Adrenal gland (tissue), 12 donors: ENCODE results near the gene ZNF576. TPM values are rescaled to one million over a fixed set of nuclear protein-coding genes. Genes with fewer than 3 reads are reported as not detected.
"Not testable (repeated sequence)": the region's sequence is repeated elsewhere in the genome, so short reads cannot be mapped to it uniquely, and the experiment has no call there.

Experiments used
- DNase-seq, 7 donors: peaks; one replicate each; pipeline ENCODE4 v3.0.0-alpha.2; 2019 to 2020
- H3K27ac ChIP-seq, 5 donors: fragments of 200-600 bp; sonication (generic) in 4 of 5; 1 replicate in 3 of 5; 2 replicates in 2 of 5; pipeline versions ENCODE4 v1.5.1 to v1.8.0; 2016 to 2020; ENCODE audit warnings: mild to moderate bottlenecking in 1 of 5
- H3K27me3 ChIP-seq: fragments of 200-600 bp; 2 replicates; pipeline ENCODE4 v1.8.0; 2021
- H3K36me3 ChIP-seq, 2 donors: fragments of 200-600 bp; replicated peaks in 1 of 2; 1 replicate in 1 of 2; 2 replicates in 1 of 2; pipeline versions ENCODE4 v1.5.1 to v1.8.0; 2018 to 2022
- H3K4me1 ChIP-seq, 2 donors: fragments of 200-600 bp; replicated peaks in 1 of 2; 1 replicate in 1 of 2; 2 replicates in 1 of 2; pipeline versions ENCODE4 v1.5.1 to v1.8.0; 2018 to 2021
- H3K4me3 ChIP-seq, 4 donors: fragments of 200-600 bp; sonication (generic) in 3 of 4; one replicate each; pipeline ENCODE4 v1.5.1; 2016 to 2018
- H3K9me3 ChIP-seq, 3 donors: fragments of 200-600 bp; sonication (generic) in 1 of 3; replicated peaks in 1 of 3; 1 replicate in 2 of 3; 2 replicates in 1 of 3; pipeline versions ENCODE4 v1.5.1 to v1.8.0; 2016 to 2021
- POLR2A ChIP-seq, 2 donors: fragments of 450-650 bp; IDR thresholded peaks; one replicate each; pipeline ENCODE4 v1.6.1; 2017; ENCODE audit warnings: antibody characterized with exemption in 2 of 2, mild to moderate bottlenecking in 2 of 2, moderate library complexity in 1 of 2
- WGBS, 4 donors: extraction: QIAGEN DNeasy Blood & Tissue Kit in 2 of 4; methylation state at CpG; one replicate each; pipeline versions ENCODE4 v1.1.5 to v1.1.7; 2013 to 2017; 5-methylcytosine and 5-hydroxymethylcytosine counted together
- intact Hi-C, 2 donors: fragments of 100-400 bp; cut with DNase I; formaldehyde crosslinking; loops; one replicate each; pipeline versions ENCODE4 v1.14.1 to v1.15.0; 2022 to 2023
- polyA plus RNA-seq, 3 donors: library from polyadenylated mRNA; stranded (reverse); fragments of 200-250 nt in 2 of 3; fragments of 350-450 nt in 1 of 3; fragmentation: Illumina TruSeq in 1 of 3; extraction: RNeasy Lipid Tissue Mini Kit (QIAGEN cat#74804) in 1 of 3; gene quantifications; one replicate each; pipeline ENCODE4 v1.2.3, GENCODE V29; 2013 to 2014
- total RNA-seq, 9 donors: library from RNA; depleted of rRNA in 4 of 9; stranded (reverse); fragments of >200 nt in 4 of 9; fragments of 120-200 nt in 1 of 9; fragmentation: NEBNext Ultra II Directional in 1 of 9; extraction: Animal tissue kit (Norgen Biotek cat#: 25700) in 1 of 9; gene quantifications; one replicate each; pipeline versions ENCODE4 v1.1.0 to v1.2.4, GENCODE V29; 2013 to 2023
- TF ChIP-seq, protein P1 (sequence below), 6 experiments: fragments of 450-650 bp in 4 of 6; fragments of 200-600 bp in 2 of 6; sonication (generic) in 1 of 6; IDR thresholded peaks; 1 replicate in 5 of 6; 2 replicates in 1 of 6; pipeline versions ENCODE4 v1.5.1 to v1.8.0; 2016 to 2021; ENCODE audit warnings: antibody characterized with exemption in 6 of 6, mild to moderate bottlenecking in 2 of 6, moderate library complexity in 1 of 6
- donor health status: healthy with polysubstance abuse.
- donor health status: Bipolar disorder and iron deficiency.
- donor health status: DM: yes; HTN: yes; CAD: no.
- donor health status: DM: no; HTN: no; CAD: no.
- donor health status: DM: no; HTN: no; CAD: no.
- donor health status: DM: yes; HTN: yes; CAD: no.

ZNF576 gene
- total and polyA plus RNA-seq, 12 donors = 9.8 to 114 (median 21.0) TPM

DNA sequence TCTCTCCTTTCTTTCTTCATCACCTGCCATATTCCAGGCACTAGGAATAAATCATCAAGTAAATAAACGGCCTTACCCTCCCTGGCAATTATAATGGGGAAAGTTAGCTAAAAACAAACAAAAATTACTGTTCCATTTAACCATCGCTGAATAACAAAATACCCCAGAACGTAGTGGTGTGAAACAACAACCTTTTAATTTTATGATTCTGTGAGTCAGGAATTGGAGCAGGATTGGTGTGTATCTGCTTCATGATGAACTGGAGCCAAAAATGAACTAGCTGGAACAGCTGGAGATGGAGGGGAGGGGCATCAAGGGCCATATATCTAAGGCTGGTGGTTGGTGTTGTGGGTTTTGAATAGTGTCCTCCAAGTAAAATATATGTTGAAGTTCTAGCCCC, 46.9 kb downstream of the ZNF576 start:
- no peak for DNase-seq
- Histone ChIP-seq H3K4me3 (no peak overlapping the region), H3K27me3 (no peaks in the 10 kb centered on the region), H3K9me3 (no peaks in the 10 kb centered on the region), H3K36me3 (peaks cover 0 to 4% of the 10 kb centered on the region in 2 donors), H3K4me1 (peaks cover 10 to 12% of the 10 kb centered on the region in 2 donors), H3K27ac (no peak overlapping the region)
- WGBS, 4 donors = 52 to 69% (median 58%) methylated on average over 3 of the region's 3 CpGs
- intact Hi-C loops = no loop called here
- TF ChIP-seq POLR2A (IDR thresholded peaks at IDR 0.05) = no peak
- TF ChIP-seq, protein P1, sequence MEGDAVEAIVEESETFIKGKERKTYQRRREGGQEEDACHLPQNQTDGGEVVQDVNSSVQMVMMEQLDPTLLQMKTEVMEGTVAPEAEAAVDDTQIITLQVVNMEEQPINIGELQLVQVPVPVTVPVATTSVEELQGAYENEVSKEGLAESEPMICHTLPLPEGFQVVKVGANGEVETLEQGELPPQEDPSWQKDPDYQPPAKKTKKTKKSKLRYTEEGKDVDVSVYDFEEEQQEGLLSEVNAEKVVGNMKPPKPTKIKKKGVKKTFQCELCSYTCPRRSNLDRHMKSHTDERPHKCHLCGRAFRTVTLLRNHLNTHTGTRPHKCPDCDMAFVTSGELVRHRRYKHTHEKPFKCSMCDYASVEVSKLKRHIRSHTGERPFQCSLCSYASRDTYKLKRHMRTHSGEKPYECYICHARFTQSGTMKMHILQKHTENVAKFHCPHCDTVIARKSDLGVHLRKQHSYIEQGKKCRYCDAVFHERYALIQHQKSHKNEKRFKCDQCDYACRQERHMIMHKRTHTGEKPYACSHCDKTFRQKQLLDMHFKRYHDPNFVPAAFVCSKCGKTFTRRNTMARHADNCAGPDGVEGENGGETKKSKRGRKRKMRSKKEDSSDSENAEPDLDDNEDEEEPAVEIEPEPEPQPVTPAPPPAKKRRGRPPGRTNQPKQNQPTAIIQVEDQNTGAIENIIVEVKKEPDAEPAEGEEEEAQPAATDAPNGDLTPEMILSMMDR (IDR thresholded peaks at IDR 0.05) = no peak

DNA sequence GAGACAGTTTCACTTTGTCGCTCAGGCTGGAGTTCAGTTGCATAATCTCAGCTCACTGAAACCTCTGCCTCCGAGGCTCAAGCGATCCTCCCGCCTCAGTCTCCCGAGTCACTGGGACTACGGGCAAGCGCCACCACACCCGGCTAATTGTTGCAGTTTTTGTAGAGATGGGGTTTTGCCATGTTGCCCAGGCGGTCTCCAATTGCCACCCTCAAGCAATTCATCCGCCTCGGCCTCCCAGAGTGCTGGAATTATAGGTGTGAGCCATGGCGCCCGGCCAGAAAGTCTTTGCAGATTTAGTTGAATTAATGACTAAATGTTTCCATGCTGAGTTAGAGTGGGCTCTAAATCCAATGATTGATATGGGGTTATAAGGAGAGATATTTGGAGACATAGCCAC, 47.8 kb downstream of the ZNF576 start:
- no peak for DNase-seq
- intact Hi-C loops = no loop called here
- H3K4me1 ChIP-seq = peaks cover 4 to 7% of the 10 kb centered on the region in 2 donors
- H3K27me3 ChIP-seq = no peaks in the 10 kb centered on the region
- no peak overlapping the region for H3K4me3 ChIP-seq
- H3K9me3 ChIP-seq = no peaks in the 10 kb centered on the region
- H3K36me3 ChIP-seq = peaks cover 0 to 10% of the 10 kb centered on the region in 2 donors
- WGBS, 4 donors = 81 to 89% (median 88%) methylated on average over 13 of the region's 13 CpGs
- no peak overlapping the region for H3K27ac ChIP-seq
- TF ChIP-seq POLR2A (IDR thresholded peaks at IDR 0.05) = no peak
- TF ChIP-seq, protein P1 (IDR thresholded peaks at IDR 0.05) = no peak

DNA sequence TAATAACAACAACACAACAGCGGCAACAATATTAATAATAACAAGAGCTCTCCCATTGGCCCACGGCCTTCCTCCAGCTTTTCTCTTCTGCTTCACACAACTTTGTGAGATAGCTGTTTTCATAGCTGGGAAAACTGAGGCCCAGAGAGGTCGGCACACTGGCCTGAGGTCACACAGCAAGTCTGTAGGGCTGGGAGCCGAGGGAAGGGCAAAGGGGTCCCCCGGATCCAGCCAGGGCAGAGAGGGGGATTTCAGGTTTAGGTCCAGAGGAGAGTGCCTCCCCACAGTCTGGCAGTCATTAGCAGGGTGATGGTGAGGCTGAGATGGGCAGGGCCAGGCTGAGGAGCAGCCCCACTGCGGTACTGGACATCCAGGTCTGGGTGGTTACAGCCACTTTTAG, 52.2 kb downstream of the ZNF576 start:
- DNase-seq = no peak
- Histone ChIP-seq H3K4me1 (no peaks in the 10 kb centered on the region), H3K36me3 (peaks cover 0 to 17% of the 10 kb centered on the region in 2 donors), H3K27me3 (no peaks in the 10 kb centered on the region), H3K9me3 (no peaks in the 10 kb centered on the region), H3K27ac (no peak overlapping the region), H3K4me3 (no peak overlapping the region)
- 91 to 97% (median 92%) methylated on average over 6 of the region's 6 CpGs for WGBS, 4 donors
- no peak for TF ChIP-seq POLR2A (IDR thresholded peaks at IDR 0.05)
- TF ChIP-seq, protein P1 (IDR thresholded peaks at IDR 0.05) = no peak
- intact Hi-C loops = no loop called here

DNA sequence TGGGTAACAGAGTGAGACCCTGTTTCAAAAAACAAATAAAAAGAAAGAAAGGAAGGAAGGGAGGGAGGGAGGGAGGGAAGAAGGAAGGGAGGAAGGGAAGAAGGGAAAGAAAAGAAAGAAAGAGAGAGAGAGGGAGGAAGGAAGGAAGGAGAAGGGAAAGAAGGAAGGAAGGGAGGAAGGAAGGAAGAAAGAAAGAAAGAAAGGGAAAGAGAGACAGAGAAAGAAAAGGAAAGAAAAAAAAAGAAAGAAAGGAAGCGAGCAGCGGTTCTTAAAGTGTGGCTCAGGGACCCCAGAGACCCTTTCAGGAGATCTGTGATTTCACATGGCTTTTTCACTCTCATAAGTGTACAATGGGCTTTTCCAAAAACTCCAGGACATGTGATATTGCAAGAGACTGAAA, 53.1 kb downstream of the ZNF576 start:
- no peaks in the 10 kb centered on the region for H3K27me3 ChIP-seq
- H3K27ac ChIP-seq = no peak overlapping the region
- intact Hi-C loops = no loop called here
- H3K4me1 ChIP-seq = no peaks in the 10 kb centered on the region
- WGBS, 4 donors = 82 to 93% (median 89%) methylated on average over 2 of the region's 2 CpGs
- H3K9me3 ChIP-seq = no peaks in the 10 kb centered on the region
- H3K36me3 ChIP-seq = peaks cover 0 to 17% of the 10 kb centered on the region in 2 donors
- no peak overlapping the region for H3K4me3 ChIP-seq
- no peak for DNase-seq
- TF ChIP-seq, protein P1 (IDR thresholded peaks at IDR 0.05) = no peak
- TF ChIP-seq POLR2A (IDR thresholded peaks at IDR 0.05) = no peak

DNA sequence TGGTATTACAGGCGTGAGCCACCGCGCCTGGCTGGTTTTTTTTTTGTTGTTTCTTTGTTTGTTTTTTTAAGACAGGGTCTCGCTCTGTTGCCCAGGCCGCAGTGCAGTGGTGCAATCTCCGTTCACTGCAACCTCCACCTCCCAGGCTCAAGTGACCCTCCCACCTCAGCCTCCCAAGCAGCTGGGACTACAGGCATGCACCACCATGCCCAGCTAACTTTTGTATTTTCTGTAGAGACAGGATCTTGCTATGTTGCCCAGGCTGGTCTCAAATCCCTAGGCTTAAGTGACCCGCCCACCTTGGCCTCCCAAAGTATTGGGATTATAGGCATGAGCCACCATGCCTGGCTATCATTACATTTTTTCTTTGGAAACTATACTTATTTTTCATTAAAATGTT, 53.9 kb downstream of the ZNF576 start:
- 93 to 97% (median 95%) methylated on average over 7 of the region's 7 CpGs for WGBS, 4 donors
- H3K36me3 ChIP-seq = peaks cover 0 to 17% of the 10 kb centered on the region in 2 donors
- not testable (repeated sequence) for H3K4me1 ChIP-seq, H3K9me3 ChIP-seq, H3K27ac ChIP-seq, H3K4me3 ChIP-seq, DNase-seq, H3K27me3 ChIP-seq
- intact Hi-C loops = loop anchor here (5.0 to 10.0 kb wide), 4 partner anchors 45 to 195 kb away; partner anchors contain the start of genes IRGQ (in 1 of the 2) and ZNF576 (in 1 of the 2)
